D721Med (cell line): Measurements from ENCODE around the gene RFC2.

Source experiments
- DNase-seq: peaks from one replicate; pipeline ENCODE4 v3.0.0; 2011; ENCODE audit warnings: low spot score; ENCODE audit not compliant: insufficient read length
- FAIRE-seq: peaks from 2 replicates; lab custom pipeline; 2011; peaks lifted over from hg19 to GRCh38; lab: Jason Lieb, UNC
- TF ChIP-seq, protein P1 (sequence below): IDR thresholded peaks from 2 replicates; pipeline ENCODE4 v1.5.1; 2012; ENCODE audit warnings: mild to moderate bottlenecking, control low read depth; ENCODE audit not compliant: insufficient read depth; ENCODE audit errors: missing control alignments

RFC2 gene

GRCh38 chr7:74193913-74194312 lies 60.3 kb downstream of the RFC2 start:
- TF ChIP-seq, protein P1, sequence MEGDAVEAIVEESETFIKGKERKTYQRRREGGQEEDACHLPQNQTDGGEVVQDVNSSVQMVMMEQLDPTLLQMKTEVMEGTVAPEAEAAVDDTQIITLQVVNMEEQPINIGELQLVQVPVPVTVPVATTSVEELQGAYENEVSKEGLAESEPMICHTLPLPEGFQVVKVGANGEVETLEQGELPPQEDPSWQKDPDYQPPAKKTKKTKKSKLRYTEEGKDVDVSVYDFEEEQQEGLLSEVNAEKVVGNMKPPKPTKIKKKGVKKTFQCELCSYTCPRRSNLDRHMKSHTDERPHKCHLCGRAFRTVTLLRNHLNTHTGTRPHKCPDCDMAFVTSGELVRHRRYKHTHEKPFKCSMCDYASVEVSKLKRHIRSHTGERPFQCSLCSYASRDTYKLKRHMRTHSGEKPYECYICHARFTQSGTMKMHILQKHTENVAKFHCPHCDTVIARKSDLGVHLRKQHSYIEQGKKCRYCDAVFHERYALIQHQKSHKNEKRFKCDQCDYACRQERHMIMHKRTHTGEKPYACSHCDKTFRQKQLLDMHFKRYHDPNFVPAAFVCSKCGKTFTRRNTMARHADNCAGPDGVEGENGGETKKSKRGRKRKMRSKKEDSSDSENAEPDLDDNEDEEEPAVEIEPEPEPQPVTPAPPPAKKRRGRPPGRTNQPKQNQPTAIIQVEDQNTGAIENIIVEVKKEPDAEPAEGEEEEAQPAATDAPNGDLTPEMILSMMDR, result no peak
- no peak for FAIRE-seq

GRCh38 chr7:74193054-74193453 lies 61.1 kb downstream of the RFC2 start:
- FAIRE-seq, result no peak
- TF ChIP-seq, protein P1, result no peak
- no peak for DNase-seq

More at GRCh38 chr7:74193913-74194312, 60.3 kb downstream of the RFC2 start:
- no peak for DNase-seq

DNA sequence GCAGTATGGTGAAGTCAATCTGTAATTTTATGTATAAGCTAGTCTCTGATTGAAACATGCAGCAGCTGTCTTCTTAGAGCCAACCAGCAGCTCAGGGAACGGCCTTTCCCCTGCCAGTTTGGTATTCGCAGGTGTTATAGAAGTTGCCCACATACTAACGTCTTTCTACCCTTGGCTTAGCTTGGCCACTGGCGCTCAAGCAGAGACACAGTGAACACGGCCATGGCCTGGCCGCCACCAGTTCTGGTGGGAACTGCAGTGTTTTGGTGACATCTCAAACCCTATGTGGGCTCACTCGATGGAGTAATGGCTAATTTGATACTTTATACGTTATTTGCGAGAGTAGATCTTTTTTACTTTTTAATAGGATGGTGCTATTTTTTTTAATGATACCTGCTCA lies 63.0 kb downstream of the RFC2 start:
- FAIRE-seq, result no peak
- no peak for DNase-seq
- TF ChIP-seq, protein P1, result no peak

DNA sequence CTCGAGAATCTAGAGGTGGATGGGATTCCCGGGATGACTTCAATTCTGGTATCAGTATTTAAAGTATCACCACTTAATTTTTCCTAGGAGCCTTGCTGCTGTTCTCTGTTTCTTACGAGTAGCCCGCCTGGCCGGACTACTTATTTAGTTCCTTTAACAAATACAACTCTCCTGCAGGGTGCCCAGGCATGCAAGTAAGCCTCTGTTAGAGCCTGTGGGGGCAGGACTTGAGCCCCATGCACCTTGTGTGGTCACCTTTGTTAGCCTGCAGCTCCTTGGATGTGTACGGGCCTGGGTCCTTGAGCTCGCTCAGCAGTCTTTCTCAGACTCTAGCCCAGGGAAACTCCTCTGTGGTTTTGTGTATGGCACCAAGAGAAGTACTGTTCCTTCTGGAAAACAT lies 63.9 kb downstream of the RFC2 start:
- TF ChIP-seq, protein P1, result no peak
- DNase-seq, result no peak
- no peak for FAIRE-seq

DNA sequence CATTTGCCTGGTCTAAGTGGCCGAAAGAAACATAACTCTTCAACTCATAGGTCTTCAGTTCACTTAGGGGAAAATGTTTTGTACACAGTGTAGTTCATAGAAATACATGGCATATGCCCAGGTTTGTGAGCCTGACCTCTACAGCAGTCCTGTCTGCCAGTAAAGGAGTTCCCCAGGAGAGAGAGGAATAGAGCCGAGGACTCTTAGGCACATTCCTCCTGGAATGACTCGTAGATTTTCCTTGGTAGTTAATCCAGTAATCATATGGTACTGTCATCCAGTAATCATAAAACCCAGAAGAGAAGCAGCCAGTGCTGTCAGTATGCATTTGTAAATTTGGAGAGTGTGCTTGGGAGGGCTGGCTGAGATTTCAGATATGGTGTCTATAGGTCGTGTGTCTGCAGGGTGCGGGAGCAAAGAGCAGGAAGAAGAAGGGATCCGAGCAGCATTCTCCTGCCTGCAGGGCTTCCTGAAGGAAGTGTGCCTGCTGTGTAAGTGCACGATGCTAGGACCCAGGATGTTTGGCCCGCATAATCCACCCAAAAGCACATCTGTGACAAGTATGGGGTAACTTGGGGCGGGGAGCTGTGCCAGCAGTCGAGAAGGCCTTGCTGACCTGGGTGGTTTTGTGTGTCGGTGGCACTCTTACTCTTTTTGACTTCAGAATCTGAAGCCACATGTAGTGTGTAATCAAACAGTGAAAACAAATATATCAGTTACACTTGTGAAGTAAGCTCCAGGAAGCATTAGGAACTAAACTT lies 66.1 kb downstream of the RFC2 start:
- FAIRE-seq (no peak), DNase-seq (no peak)
- TF ChIP-seq, protein P1, result no peak

- no peak for DNase-seq
- TF ChIP-seq, protein P1, result no peak
- FAIRE-seq, result no peak
Observed at GRCh38 chr7:74185636-74186035, 68.6 kb downstream of the RFC2 start.

- TF ChIP-seq, protein P1, result no peak
- FAIRE-seq (no peak), DNase-seq (no peak)
Observed at GRCh38 chr7:74185016-74185415, 69.2 kb downstream of the RFC2 start.
